HL-60 (cell line): ENCODE results near the gene CAPZA2.
"Not testable (repeated sequence)": the region's sequence is repeated elsewhere in the genome, so short reads cannot be mapped to it uniquely, and the experiment has no call there.

Experiments
- DNase-seq, 2 experiments: peaks; one replicate each; pipeline ENCODE4 v3.0.0-alpha.2; 2010 to 2020; ENCODE audit warnings: low read depth in 1 of 2, low spot score in 1 of 2
- H3K27ac ChIP-seq: fragments of 250-450 bp; sonication (Bioruptor Pico); replicated peaks from 2 replicates; pipeline ENCODE4 v1.5.1; 2020; ENCODE audit warnings: mild to moderate bottlenecking, moderate library complexity
- H3K27me3 ChIP-seq: fragments of 250-450 bp; sonication (Bioruptor Pico); 2 replicates; pipeline ENCODE4 v1.5.1; 2021; ENCODE audit warnings: mild to moderate bottlenecking, moderate library complexity; ENCODE audit not compliant: insufficient read depth, poor library complexity, severe bottlenecking
- H3K4me3 ChIP-seq: replicated peaks from 2 replicates; pipeline ENCODE4 v1.5.1; 2011; ENCODE audit warnings: mild to moderate bottlenecking, control low read depth, low read length; ENCODE audit not compliant: insufficient read depth
- GABPA ChIP-seq: IDR thresholded peaks from 2 replicates; pipeline ENCODE4 v1.6.1; 2012; ENCODE audit warnings: low read depth
- POLR2AphosphoS5 ChIP-seq: IDR thresholded peaks from 2 replicates; pipeline ENCODE4 v1.6.1; 2012; ENCODE audit warnings: low read depth
- SPI1 ChIP-seq: IDR thresholded peaks from 2 replicates; pipeline ENCODE4 v1.6.1; 2012; ENCODE audit warnings: low read depth, mild to moderate bottlenecking, borderline replicate concordance
- TF ChIP-seq, protein P1 (sequence below): IDR thresholded peaks from one replicate; pipeline ENCODE4 v1.5.1; 2011; ENCODE audit warnings: low read length, control low read depth, inconsistent platforms; ENCODE audit not compliant: insufficient read depth
- TF ChIP-seq, protein P2 (sequence below): IDR thresholded peaks from 2 replicates; pipeline ENCODE4 v1.6.1; 2012; ENCODE audit warnings: low read depth; ENCODE audit not compliant: insufficient replicate concordance

The CAPZA2 gene

DNA sequence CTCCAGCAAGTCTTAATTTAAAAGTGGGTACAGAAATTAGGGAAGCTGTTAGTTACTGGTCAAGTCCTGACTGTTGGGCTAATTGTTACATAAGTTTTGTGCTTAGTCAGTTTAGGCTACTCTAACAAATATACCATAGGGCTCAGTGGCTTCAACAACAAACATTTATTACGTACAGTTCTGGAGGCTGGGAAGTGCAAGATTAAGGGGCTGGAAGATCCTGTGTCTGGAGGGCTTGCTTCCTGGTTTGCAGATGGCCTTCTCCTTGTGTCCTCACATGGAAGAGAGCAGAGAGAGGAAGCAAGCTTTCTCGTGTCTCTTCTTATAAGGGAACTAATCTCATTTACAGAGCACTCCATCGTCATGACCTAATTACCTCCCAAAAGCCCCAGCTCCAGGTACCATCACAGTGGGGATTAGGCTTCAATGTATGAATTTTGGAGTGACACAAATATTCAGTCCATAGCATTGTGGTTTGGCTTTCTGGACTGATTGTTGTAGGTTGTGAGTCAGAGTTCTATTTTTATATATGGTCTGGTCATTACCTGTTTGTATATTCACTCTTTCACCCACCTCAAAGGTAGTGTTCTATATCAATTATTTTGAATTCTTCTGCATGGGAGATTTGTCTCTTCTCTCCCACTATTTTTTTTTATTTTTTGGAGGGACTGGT lies 108.0 kb downstream of the CAPZA2 start:
- H3K27me3 ChIP-seq = no peaks in the 10 kb centered on the region
- DNase-seq = peak; percentile 24 to 29
- peak overlapping the region; percentile 68 for H3K27ac ChIP-seq
- no peak overlapping the region for H3K4me3 ChIP-seq
- TF ChIP-seq, protein P1, sequence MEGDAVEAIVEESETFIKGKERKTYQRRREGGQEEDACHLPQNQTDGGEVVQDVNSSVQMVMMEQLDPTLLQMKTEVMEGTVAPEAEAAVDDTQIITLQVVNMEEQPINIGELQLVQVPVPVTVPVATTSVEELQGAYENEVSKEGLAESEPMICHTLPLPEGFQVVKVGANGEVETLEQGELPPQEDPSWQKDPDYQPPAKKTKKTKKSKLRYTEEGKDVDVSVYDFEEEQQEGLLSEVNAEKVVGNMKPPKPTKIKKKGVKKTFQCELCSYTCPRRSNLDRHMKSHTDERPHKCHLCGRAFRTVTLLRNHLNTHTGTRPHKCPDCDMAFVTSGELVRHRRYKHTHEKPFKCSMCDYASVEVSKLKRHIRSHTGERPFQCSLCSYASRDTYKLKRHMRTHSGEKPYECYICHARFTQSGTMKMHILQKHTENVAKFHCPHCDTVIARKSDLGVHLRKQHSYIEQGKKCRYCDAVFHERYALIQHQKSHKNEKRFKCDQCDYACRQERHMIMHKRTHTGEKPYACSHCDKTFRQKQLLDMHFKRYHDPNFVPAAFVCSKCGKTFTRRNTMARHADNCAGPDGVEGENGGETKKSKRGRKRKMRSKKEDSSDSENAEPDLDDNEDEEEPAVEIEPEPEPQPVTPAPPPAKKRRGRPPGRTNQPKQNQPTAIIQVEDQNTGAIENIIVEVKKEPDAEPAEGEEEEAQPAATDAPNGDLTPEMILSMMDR = no peak
- TF ChIP-seq, protein P2, sequence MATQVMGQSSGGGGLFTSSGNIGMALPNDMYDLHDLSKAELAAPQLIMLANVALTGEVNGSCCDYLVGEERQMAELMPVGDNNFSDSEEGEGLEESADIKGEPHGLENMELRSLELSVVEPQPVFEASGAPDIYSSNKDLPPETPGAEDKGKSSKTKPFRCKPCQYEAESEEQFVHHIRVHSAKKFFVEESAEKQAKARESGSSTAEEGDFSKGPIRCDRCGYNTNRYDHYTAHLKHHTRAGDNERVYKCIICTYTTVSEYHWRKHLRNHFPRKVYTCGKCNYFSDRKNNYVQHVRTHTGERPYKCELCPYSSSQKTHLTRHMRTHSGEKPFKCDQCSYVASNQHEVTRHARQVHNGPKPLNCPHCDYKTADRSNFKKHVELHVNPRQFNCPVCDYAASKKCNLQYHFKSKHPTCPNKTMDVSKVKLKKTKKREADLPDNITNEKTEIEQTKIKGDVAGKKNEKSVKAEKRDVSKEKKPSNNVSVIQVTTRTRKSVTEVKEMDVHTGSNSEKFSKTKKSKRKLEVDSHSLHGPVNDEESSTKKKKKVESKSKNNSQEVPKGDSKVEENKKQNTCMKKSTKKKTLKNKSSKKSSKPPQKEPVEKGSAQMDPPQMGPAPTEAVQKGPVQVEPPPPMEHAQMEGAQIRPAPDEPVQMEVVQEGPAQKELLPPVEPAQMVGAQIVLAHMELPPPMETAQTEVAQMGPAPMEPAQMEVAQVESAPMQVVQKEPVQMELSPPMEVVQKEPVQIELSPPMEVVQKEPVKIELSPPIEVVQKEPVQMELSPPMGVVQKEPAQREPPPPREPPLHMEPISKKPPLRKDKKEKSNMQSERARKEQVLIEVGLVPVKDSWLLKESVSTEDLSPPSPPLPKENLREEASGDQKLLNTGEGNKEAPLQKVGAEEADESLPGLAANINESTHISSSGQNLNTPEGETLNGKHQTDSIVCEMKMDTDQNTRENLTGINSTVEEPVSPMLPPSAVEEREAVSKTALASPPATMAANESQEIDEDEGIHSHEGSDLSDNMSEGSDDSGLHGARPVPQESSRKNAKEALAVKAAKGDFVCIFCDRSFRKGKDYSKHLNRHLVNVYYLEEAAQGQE = no peak
- no peak for TF ChIP-seq POLR2AphosphoS5
- TF ChIP-seq SPI1 = no peak; the same call in 1 of the 2 replicates
- no peak for TF ChIP-seq GABPA

DNA sequence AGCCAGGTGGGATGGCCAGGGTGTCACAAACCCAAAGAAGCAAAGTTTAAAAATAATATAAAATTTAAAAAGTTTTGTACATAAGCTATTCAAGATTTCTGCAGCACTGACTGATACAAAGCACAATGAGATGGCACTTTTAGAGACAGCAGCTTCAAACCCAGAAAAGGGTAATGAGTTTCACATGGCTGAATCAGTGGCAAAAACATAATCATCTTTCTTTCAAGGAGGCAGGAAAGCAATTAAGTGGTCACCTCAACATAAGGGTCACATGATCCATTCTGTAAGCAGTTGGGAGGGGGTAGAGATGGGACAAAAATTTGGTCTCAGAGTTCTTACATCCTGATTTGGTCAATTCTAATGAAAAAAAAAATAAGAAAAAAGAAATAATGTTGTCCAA lies 108.8 kb downstream of the CAPZA2 start:
- peak overlapping the region; percentile 68 for H3K27ac ChIP-seq
- not testable (repeated sequence) for H3K27me3 ChIP-seq, DNase-seq, H3K4me3 ChIP-seq
